Lower leg skin (tissue), 3 donors: Measurements from ENCODE around the gene LRP1B.

Experiments
- CTCF ChIP-seq, 3 donors: fragments of 450-650 bp; IDR thresholded peaks; one replicate each; pipeline ENCODE4 v1.5.1; 2016; ENCODE audit warnings: antibody characterized with exemption in 3 of 3, mild to moderate bottlenecking in 3 of 3, moderate library complexity in 2 of 3
- POLR2A ChIP-seq, 2 donors: fragments of 450-650 bp; IDR thresholded peaks; one replicate each; pipeline ENCODE4 v1.6.1; 2016 to 2017; ENCODE audit warnings: antibody characterized with exemption in 2 of 2, mild to moderate bottlenecking in 1 of 2, moderate library complexity in 1 of 2

DNA sequence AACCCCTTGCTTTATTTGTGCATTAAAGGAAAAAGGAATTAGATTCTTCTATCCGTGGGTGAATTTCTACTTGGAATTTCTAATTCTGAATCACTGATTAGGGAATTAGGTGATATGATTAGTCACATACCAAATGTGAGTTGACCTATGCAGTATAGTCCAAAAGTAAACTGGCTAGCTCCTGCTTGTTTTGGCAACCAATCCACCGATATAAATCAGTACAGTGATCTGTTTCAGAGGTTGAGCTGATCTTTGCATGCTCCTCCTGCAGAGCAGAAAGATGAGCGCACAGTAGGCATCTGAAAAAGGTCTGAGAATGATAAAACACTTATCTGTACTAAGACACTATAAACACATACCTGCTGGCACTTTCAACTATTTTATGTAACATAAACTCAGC is 86.6 kb downstream of the LRP1B start:
- TF ChIP-seq CTCF (IDR thresholded peaks at IDR 0.05): no peak
- no peak for TF ChIP-seq POLR2A (IDR thresholded peaks at IDR 0.05)
